ENCODE measurements around the gene FHIT.

DNA sequence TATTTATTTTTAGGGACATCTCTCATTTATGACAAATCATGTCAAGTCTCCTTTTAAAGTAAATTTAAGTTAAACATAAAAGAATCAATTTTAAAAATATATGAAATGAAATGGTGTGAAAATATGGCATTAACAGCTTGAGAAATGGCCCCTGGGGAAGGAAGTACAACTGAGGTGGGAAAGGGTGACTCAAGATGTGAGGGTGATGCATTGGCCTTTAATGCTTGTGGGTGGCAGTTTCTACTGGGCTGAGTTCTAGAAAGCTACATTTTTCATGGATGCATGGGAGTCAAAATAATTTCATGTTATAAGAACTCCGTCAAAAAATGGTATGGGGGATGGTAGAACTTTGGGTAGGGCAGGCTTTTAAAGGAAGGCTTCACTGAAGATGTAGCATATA is 1492.6 kb downstream of the FHIT start:
- TF ChIP-seq, protein P1, sequence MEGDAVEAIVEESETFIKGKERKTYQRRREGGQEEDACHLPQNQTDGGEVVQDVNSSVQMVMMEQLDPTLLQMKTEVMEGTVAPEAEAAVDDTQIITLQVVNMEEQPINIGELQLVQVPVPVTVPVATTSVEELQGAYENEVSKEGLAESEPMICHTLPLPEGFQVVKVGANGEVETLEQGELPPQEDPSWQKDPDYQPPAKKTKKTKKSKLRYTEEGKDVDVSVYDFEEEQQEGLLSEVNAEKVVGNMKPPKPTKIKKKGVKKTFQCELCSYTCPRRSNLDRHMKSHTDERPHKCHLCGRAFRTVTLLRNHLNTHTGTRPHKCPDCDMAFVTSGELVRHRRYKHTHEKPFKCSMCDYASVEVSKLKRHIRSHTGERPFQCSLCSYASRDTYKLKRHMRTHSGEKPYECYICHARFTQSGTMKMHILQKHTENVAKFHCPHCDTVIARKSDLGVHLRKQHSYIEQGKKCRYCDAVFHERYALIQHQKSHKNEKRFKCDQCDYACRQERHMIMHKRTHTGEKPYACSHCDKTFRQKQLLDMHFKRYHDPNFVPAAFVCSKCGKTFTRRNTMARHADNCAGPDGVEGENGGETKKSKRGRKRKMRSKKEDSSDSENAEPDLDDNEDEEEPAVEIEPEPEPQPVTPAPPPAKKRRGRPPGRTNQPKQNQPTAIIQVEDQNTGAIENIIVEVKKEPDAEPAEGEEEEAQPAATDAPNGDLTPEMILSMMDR (conservative IDR thresholded peaks at IDR 0.05; ENCODE audit: low read depth, low read length) = no peak
- TF ChIP-seq RAD21 (IDR thresholded peaks at IDR 0.05; ENCODE audit: low read length) = no peak
- TF ChIP-seq, protein P2, sequence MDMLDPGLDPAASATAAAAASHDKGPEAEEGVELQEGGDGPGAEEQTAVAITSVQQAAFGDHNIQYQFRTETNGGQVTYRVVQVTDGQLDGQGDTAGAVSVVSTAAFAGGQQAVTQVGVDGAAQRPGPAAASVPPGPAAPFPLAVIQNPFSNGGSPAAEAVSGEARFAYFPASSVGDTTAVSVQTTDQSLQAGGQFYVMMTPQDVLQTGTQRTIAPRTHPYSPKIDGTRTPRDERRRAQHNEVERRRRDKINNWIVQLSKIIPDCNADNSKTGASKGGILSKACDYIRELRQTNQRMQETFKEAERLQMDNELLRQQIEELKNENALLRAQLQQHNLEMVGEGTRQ (IDR thresholded peaks at IDR 0.05; ENCODE audit: low read depth, low read length) = no peak
